Measurements from ENCODE around the gene CYB5B.

Gene CYB5B

GRCh38 chr16:69384974-69385373, 39.4 kb upstream of the CYB5B start:
- in situ Hi-C loops (cut with HindIII; ENCODE audit: low sequenced_read_pairs): no loop called here
- peak overlapping the region; percentile 90 for H3K4me3 ChIP-seq (ENCODE audit: low read depth, low read length)
- TF ChIP-seq, protein P1, sequence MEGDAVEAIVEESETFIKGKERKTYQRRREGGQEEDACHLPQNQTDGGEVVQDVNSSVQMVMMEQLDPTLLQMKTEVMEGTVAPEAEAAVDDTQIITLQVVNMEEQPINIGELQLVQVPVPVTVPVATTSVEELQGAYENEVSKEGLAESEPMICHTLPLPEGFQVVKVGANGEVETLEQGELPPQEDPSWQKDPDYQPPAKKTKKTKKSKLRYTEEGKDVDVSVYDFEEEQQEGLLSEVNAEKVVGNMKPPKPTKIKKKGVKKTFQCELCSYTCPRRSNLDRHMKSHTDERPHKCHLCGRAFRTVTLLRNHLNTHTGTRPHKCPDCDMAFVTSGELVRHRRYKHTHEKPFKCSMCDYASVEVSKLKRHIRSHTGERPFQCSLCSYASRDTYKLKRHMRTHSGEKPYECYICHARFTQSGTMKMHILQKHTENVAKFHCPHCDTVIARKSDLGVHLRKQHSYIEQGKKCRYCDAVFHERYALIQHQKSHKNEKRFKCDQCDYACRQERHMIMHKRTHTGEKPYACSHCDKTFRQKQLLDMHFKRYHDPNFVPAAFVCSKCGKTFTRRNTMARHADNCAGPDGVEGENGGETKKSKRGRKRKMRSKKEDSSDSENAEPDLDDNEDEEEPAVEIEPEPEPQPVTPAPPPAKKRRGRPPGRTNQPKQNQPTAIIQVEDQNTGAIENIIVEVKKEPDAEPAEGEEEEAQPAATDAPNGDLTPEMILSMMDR (IDR thresholded peaks at IDR 0.05; ENCODE audit: low read depth, low read length): no peak
- no peak for DNase-seq (ENCODE audit: low read depth, low spot score)

DNA sequence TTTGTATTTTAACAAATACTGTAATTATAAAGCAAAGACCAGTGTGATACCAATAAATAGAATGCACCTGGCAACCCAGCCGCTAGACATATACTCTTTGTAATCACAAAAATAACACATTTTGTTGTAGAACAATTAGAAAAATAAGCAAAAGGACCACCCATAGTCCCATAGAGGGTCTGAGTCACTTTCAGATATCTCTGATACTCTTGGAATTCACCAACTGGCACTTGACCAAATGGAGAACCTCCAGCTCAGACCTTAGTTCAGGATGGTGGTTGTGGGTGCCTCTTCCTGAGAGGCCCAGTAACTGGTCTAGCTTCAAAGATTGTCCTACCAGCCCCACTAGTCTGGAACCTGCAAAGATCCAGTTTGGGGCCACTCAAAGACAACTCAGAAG, 37.8 kb upstream of the CYB5B start:
- H3K4me3 ChIP-seq (ENCODE audit: low read depth, low read length): no peak overlapping the region
- in situ Hi-C loops (cut with HindIII; ENCODE audit: low sequenced_read_pairs): no loop called here
- TF ChIP-seq, protein P1 (IDR thresholded peaks at IDR 0.05; ENCODE audit: low read depth, low read length): no peak
- peak; percentile 28 for DNase-seq (ENCODE audit: low read depth, low spot score)

DNA sequence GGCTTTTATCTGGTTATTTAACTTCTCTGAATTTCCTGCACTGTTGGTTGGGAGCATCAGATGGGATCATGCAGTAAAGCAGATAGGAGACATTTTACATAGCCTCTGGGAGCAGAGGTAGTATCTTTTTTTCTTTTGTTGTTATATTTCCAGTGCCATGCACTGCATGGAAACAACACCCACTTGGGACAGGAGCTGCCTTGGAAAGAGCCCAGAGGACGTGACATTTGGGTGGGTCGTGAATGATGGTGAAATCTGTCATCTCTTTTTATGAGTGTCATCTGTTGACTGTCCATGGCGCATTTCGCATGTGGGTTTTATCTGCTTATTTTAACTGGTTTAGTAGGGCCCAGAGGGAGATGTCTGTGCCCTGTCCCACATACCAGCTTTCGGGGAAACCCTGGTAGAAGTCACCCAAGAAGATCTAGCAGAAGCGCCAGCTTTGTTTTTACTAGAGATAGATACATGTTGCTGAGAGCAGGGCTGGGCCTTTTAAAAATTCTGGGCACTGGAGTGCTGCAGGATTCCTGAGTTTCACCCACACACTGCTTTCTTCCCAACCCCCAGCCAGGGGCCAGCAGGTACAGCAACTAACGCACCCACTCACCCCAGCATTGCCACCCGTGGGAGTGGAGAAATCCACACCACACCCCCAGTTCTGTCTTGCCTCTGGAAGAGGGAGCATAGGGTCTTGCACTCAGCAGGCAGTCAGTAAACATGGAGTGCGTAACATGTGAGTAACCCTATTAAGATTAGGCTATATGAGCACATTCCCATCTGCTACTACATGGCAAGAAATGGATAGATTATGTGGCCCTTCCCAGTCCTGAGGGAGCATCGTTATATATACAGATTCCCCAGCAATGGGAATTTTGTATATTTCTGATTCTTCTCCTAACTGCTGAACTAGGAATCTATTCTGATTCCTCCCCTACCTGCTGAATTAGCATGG, 30.2 kb upstream of the CYB5B start:
- in situ Hi-C loops (cut with HindIII; ENCODE audit: low sequenced_read_pairs): no loop called here
- H3K4me3 ChIP-seq (ENCODE audit: low read depth, low read length): no peak overlapping the region
- no peak for DNase-seq (ENCODE audit: low read depth, low spot score)
- TF ChIP-seq, protein P1 (IDR thresholded peaks at IDR 0.05; ENCODE audit: low read depth, low read length): no peak

DNA sequence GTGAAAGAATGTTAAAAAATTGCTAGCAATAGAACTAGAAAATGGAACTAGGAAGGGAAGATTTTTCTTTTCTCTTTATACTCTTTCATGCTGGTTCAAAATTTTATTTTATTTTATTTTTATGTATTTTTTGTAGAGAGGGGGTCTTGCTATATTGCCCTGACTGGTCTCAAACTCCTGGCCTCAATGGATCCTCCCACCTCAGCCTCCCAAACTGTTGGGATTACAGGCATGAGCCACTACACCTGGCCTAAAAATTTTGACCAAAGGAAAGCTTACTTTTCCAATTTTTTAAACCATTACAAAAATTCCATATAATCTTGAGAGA, 28.6 kb upstream of the CYB5B start:
- in situ Hi-C loops (cut with HindIII; ENCODE audit: low sequenced_read_pairs): no loop called here
- no peak overlapping the region for H3K4me3 ChIP-seq (ENCODE audit: low read depth, low read length)
- TF ChIP-seq, protein P1 (IDR thresholded peaks at IDR 0.05; ENCODE audit: low read depth, low read length): no peak
- no peak for DNase-seq (ENCODE audit: low read depth, low spot score)

GRCh38 chr16:69396187-69397061, 28.0 kb upstream of the CYB5B start:
- H3K4me3 ChIP-seq (ENCODE audit: low read depth, low read length): no peak overlapping the region
- peak; percentile 92 for DNase-seq (ENCODE audit: low read depth, low spot score)
- TF ChIP-seq, protein P1 (IDR thresholded peaks at IDR 0.05; ENCODE audit: low read depth, low read length): peak; percentile 40
- in situ Hi-C loops (cut with HindIII; ENCODE audit: low sequenced_read_pairs): no loop called here

GRCh38 chr16:69397821-69398521, 26.4 kb upstream of the CYB5B start:
- DNase-seq (ENCODE audit: low read depth, low spot score): peak; percentile 81
- no peak overlapping the region for H3K4me3 ChIP-seq (ENCODE audit: low read depth, low read length)
- TF ChIP-seq, protein P1 (IDR thresholded peaks at IDR 0.05; ENCODE audit: low read depth, low read length): peak; percentile 77
- in situ Hi-C loops (cut with HindIII; ENCODE audit: low sequenced_read_pairs): no loop called here
